HCT116 (cell line): Measurements from ENCODE around the gene MAST4. TPM values are rescaled to one million over a fixed set of nuclear protein-coding genes. Genes with fewer than 3 reads are reported as not detected.

Source experiments
- ATAC-seq: fragments of 200-7000 bp; cut with Tn5 transposase; 2 replicates; pipeline ENCODE4 v1.9.1; 2020; ENCODE audit warnings: mild to moderate bottlenecking, moderate library complexity
- BruUV-seq: library from RNA; stranded (reverse); fragments of 400-500 nt; replicated peaks from 2 replicates; lab custom pipeline; 2021; lab: Mats Ljungman, UMichigan
- CTCF ChIA-PET: fragments of 300-600 bp; sonication (Branson Sonifier 250); formaldehyde crosslinking; loops from one replicate; lab custom pipeline; 2021; ENCODE audit warnings: antibody characterized with exemption; lab: Charles Lee
- POLR2A ChIA-PET: fragments of 300-600, 350-600 bp; sonication (Branson Sonifier 250); formaldehyde crosslinking; loops from one replicate; lab custom pipeline; 2021; ENCODE audit warnings: antibody characterized with exemption; lab: Charles Lee
- RAD21 ChIA-PET, 2 experiments: fragments of 300-600 bp; sonication (Branson Sonifier 250); formaldehyde crosslinking; loops; one replicate each; lab custom pipeline; 2023; ENCODE audit warnings: low total read pairs in 2 of 2; ENCODE audit not compliant: uncharacterized antibody in 2 of 2, unreplicated experiment in 2 of 2, low non-redundant PET in 1 of 2; lab: Charles Lee
- DNase-seq: peaks from one replicate; pipeline ENCODE4 v3.0.0-alpha.2; 2010; ENCODE audit warnings: low read depth, low spot score
- H2AFZ ChIP-seq: fragments of 200-600 bp; shearing (Covaris generic), sonication (generic); 2 replicates; pipeline ENCODE4 v1.6.1; 2017; ENCODE audit warnings: low read depth, mixed run types, mixed read lengths, antibody characterized with exemption, low read length; ENCODE audit not compliant: poor library complexity, severe bottlenecking
- H3K27ac ChIP-seq: 2 replicates; pipeline ENCODE4 v1.5.1; 2012; ENCODE audit warnings: low read depth, low read length
- H3K27me3 ChIP-seq: fragments of 200-600 bp; sonication (generic); 2 replicates; pipeline ENCODE4 v1.6.1; 2016; ENCODE audit warnings: mixed run types, low read length, mixed read lengths; ENCODE audit not compliant: insufficient read depth
- H3K36me3 ChIP-seq, 2 experiments: fragments of 200-500 bp in 1 of 2; fragments of 200-600 bp in 1 of 2; sonication (Bioruptor generic) in 1 of 2; sonication (generic) in 1 of 2; 2 replicates each; pipeline versions ENCODE4 v1.5.1 to v1.6.1; 2014 to 2016; ENCODE audit warnings: low read length in 2 of 2, inconsistent platforms in 1 of 2, mixed read lengths in 1 of 2, mixed run types in 1 of 2; ENCODE audit not compliant: insufficient read depth in 2 of 2, control insufficient read depth in 1 of 2
- H3K4me1 ChIP-seq, 2 experiments: fragments of 200-600 bp in 1 of 2; sonication (generic) in 1 of 2; 2 replicates each; pipeline versions ENCODE4 v1.5.1 to v1.6.1; 2012 to 2017; ENCODE audit warnings: low read length in 2 of 2, inconsistent platforms in 1 of 2, mild to moderate bottlenecking in 1 of 2, mixed read lengths in 1 of 2, mixed run types in 1 of 2, moderate library complexity in 1 of 2; ENCODE audit not compliant: insufficient read depth in 2 of 2, control insufficient read depth in 1 of 2
- H3K4me2 ChIP-seq: fragments of 200-600 bp; sonication (generic); 2 replicates; pipeline ENCODE4 v1.6.1; 2017; ENCODE audit warnings: mixed run types, low read length, mixed read lengths
- H3K4me3 ChIP-seq, 2 experiments: fragments of 200-600 bp in 1 of 2; sonication (generic) in 1 of 2; replicated peaks in 1 of 2; 2 replicates each; pipeline ENCODE4 v1.5.1; 2011 to 2016; ENCODE audit warnings: low read length in 2 of 2, control low read depth in 1 of 2, low read depth in 1 of 2, mild to moderate bottlenecking in 1 of 2, mixed read lengths in 1 of 2, mixed run types in 1 of 2
- H3K79me2 ChIP-seq: fragments of 200-600 bp; sonication (generic); 2 replicates; pipeline ENCODE4 v1.6.1; 2017; ENCODE audit warnings: mild to moderate bottlenecking, mixed run types, low read length, moderate library complexity, mixed read lengths; ENCODE audit not compliant: insufficient read depth
- H3K9ac ChIP-seq: fragments of 200-600 bp; sonication (generic); 2 replicates; pipeline ENCODE4 v1.6.1; 2016; ENCODE audit warnings: low read length, mixed read lengths
- H3K9me2 ChIP-seq: fragments of 200-600 bp; sonication (generic), shearing (Covaris generic); 2 replicates; pipeline ENCODE4 v1.6.1; 2017; ENCODE audit warnings: mixed run types, mild to moderate bottlenecking, moderate library complexity; ENCODE audit not compliant: insufficient read depth
- H3K9me3 ChIP-seq, 2 experiments: fragments of 200-500 bp in 1 of 2; fragments of 200-600 bp in 1 of 2; sonication (Bioruptor generic) in 1 of 2; sonication (generic) in 1 of 2; 2 replicates each; pipeline ENCODE4 v1.6.1; 2014 to 2017; ENCODE audit warnings: low read length in 2 of 2, mixed read lengths in 2 of 2, inconsistent platforms in 1 of 2, low read depth in 1 of 2, mild to moderate bottlenecking in 1 of 2, mixed run types in 1 of 2, moderate library complexity in 1 of 2; ENCODE audit not compliant: control insufficient read depth in 1 of 2, insufficient read depth in 1 of 2
- H4K20me1 ChIP-seq: fragments of 200-600 bp; sonication (generic), shearing (Covaris generic); 2 replicates; pipeline ENCODE4 v1.6.1; 2017; ENCODE audit warnings: mixed run types, mild to moderate bottlenecking, moderate library complexity; ENCODE audit not compliant: insufficient read depth
- CBX3 ChIP-seq: IDR thresholded peaks from 2 replicates; pipeline ENCODE4 v1.6.1; 2012; ENCODE audit warnings: low read depth
- ELF1 ChIP-seq: IDR thresholded peaks from 2 replicates; pipeline ENCODE4 v1.6.1; 2012; ENCODE audit warnings: low read depth, borderline replicate concordance
- JUND ChIP-seq: IDR thresholded peaks from 2 replicates; pipeline ENCODE4 v1.6.1; 2012
- SIN3A ChIP-seq: IDR thresholded peaks from 2 replicates; pipeline ENCODE4 v1.6.1; 2012; ENCODE audit warnings: low read depth
- SP1 ChIP-seq: IDR thresholded peaks from 2 replicates; pipeline ENCODE4 v1.6.1; 2012; ENCODE audit warnings: low read depth
- TCF7L2 ChIP-seq: IDR thresholded peaks from 2 replicates; pipeline ENCODE4 v1.7.0; 2011; ENCODE audit warnings: borderline replicate concordance, inconsistent platforms; ENCODE audit not compliant: insufficient read depth, insufficient read length; ENCODE audit errors: extremely low read depth
- ZNF274 ChIP-seq: fragments of 200-500 bp; sonication (Bioruptor generic); IDR thresholded peaks from 2 replicates; pipeline ENCODE4 v1.6.1; 2014; ENCODE audit warnings: mild to moderate bottlenecking, low read depth, low read length, inconsistent platforms
- intact Hi-C: fragments of 100-400 bp; cut with micrococcal nuclease; formaldehyde crosslinking; loops from 2 replicates; pipeline ENCODE4 v1.10.0; 2022
- total RNA-seq: library from RNA; stranded (reverse); gene quantifications from one replicate; pipeline ENCODE4 v1.2.1, GENCODE V29; 2021; ENCODE audit not compliant: unreplicated experiment
- TF ChIP-seq, protein P1 (sequence below): IDR thresholded peaks from 2 replicates; pipeline ENCODE4 v1.6.1; 2012
- TF ChIP-seq, protein P2 (sequence below), 3 experiments: fragments of 200-600 bp in 1 of 3; sonication (generic) in 1 of 3; IDR thresholded peaks in 2 of 3; conservative IDR thresholded peaks in 1 of 3; 2 replicates each; pipeline ENCODE4 v1.5.1; 2012 to 2017; ENCODE audit warnings: low read depth in 2 of 3, low read length in 2 of 3, antibody characterized with exemption in 1 of 3, borderline replicate concordance in 1 of 3, control low read depth in 1 of 3, mild to moderate bottlenecking in 1 of 3, mixed read lengths in 1 of 3, mixed run types in 1 of 3, moderate library complexity in 1 of 3; ENCODE audit not compliant: insufficient read depth in 1 of 3

The MAST4 gene
- total RNA-seq, 1 experiment from 2014 or later = 1.1 TPM

DNA sequence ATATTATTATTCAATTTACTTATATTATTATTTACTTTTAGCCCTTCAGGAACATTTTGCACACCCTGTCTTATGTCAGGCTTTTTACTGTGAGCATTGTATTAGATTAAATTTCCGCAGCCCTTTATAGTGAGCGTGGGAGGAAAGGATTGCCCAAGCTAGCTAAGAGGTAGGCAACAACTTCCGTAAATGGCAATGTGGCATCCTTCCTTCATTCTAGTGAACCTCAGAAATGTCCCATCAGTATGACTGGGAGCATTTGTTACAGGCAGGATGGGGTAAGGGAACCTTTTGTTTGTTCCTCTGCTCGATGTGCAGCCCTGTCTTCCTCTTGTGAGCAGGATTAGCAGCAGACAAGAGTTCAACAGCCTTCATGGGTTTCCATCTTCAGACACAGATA lies 606.6 kb downstream of the MAST4 start:
- H3K9ac ChIP-seq = no peak overlapping the region
- no peak overlapping the region for H2AFZ ChIP-seq
- TF ChIP-seq CBX3 (no peak), TCF7L2 (no peak), SIN3A (no peak), JUND (no peak), ELF1 (no peak), ZNF274 (no peak), SP1 (no peak)
- TF ChIP-seq, protein P1, sequence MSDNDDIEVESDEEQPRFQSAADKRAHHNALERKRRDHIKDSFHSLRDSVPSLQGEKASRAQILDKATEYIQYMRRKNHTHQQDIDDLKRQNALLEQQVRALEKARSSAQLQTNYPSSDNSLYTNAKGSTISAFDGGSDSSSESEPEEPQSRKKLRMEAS = no peak
- TF ChIP-seq, protein P2, sequence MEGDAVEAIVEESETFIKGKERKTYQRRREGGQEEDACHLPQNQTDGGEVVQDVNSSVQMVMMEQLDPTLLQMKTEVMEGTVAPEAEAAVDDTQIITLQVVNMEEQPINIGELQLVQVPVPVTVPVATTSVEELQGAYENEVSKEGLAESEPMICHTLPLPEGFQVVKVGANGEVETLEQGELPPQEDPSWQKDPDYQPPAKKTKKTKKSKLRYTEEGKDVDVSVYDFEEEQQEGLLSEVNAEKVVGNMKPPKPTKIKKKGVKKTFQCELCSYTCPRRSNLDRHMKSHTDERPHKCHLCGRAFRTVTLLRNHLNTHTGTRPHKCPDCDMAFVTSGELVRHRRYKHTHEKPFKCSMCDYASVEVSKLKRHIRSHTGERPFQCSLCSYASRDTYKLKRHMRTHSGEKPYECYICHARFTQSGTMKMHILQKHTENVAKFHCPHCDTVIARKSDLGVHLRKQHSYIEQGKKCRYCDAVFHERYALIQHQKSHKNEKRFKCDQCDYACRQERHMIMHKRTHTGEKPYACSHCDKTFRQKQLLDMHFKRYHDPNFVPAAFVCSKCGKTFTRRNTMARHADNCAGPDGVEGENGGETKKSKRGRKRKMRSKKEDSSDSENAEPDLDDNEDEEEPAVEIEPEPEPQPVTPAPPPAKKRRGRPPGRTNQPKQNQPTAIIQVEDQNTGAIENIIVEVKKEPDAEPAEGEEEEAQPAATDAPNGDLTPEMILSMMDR (IDR thresholded peaks at IDR 0.05 in 2 of 3, conservative IDR thresholded peaks at IDR 0.05 in 1 of 3; ENCODE audit: borderline replicate concordance in 1 of 3, insufficient read depth in 1 of 3, low read depth in 2 of 3, low read length in 2 of 3) = no peak
- TF ChIP-seq, all 23 proteins: peak for 0
- Histone ChIP-seq H3K4me3 (no peak overlapping the region), H4K20me1 (no peaks in the 10 kb centered on the region), H3K9me3 (no peaks in the 10 kb centered on the region), H3K79me2 (no peaks in the 10 kb centered on the region), H3K36me3 (no peaks in the 10 kb centered on the region), H3K4me2 (no peak overlapping the region), H3K27me3 (no peaks in the 10 kb centered on the region), H3K27ac (no peak overlapping the region), H3K4me1 (peaks cover 2 to 30% of the 10 kb centered on the region in 2 experiments), H3K9me2 (no peaks in the 10 kb centered on the region)
- BruUV-seq = no TSS peak
- CTCF ChIA-PET = interaction anchor here (1.3 kb wide), 1 partner anchor 36 kb away, joined by 3 read pairs; no protein-coding TSS in a partner anchor
- ATAC-seq (no peak), DNase-seq (no peak)
- POLR2A ChIA-PET = no interaction called here
- RAD21 ChIA-PET = no interaction called here
- intact Hi-C loops = loop anchor here (10.0 kb wide), 1 partner anchor 898 kb away; no protein-coding TSS in a partner anchor
